ENCODE measurements around the gene VRK1.

GRCh38 chr14:96905065-96905464, 107.9 kb downstream of the VRK1 start:
- TF ChIP-seq POLR2A (IDR thresholded peaks at IDR 0.05; ENCODE audit: low read depth, low read length) (no peak), TAF1 (IDR thresholded peaks at IDR 0.05; ENCODE audit: borderline replicate concordance, low read depth, low read length) (no peak), POLR2AphosphoS5 (IDR thresholded peaks at IDR 0.05; ENCODE audit: low read depth, low read length) (no peak)
